Fibroblast of lung (primary cell): ENCODE data around the gene TMEM258.

Experiments used
- CTCF ChIP-seq, 2 donors: IDR thresholded peaks in 1 of 2; conservative IDR thresholded peaks in 1 of 2; 1 replicate in 1 of 2; 2 replicates in 1 of 2; pipeline ENCODE4 v1.5.1; 2011 to 2012; ENCODE audit warnings: low read length in 2 of 2, control low read depth in 1 of 2, inconsistent platforms in 1 of 2, low read depth in 1 of 2, mild to moderate bottlenecking in 1 of 2
- EZH2 ChIP-seq: IDR thresholded peaks from 2 replicates; pipeline ENCODE4 v1.5.1; 2012; ENCODE audit warnings: low read length, control low read depth, mild to moderate bottlenecking; ENCODE audit errors: missing control alignments

DNA sequence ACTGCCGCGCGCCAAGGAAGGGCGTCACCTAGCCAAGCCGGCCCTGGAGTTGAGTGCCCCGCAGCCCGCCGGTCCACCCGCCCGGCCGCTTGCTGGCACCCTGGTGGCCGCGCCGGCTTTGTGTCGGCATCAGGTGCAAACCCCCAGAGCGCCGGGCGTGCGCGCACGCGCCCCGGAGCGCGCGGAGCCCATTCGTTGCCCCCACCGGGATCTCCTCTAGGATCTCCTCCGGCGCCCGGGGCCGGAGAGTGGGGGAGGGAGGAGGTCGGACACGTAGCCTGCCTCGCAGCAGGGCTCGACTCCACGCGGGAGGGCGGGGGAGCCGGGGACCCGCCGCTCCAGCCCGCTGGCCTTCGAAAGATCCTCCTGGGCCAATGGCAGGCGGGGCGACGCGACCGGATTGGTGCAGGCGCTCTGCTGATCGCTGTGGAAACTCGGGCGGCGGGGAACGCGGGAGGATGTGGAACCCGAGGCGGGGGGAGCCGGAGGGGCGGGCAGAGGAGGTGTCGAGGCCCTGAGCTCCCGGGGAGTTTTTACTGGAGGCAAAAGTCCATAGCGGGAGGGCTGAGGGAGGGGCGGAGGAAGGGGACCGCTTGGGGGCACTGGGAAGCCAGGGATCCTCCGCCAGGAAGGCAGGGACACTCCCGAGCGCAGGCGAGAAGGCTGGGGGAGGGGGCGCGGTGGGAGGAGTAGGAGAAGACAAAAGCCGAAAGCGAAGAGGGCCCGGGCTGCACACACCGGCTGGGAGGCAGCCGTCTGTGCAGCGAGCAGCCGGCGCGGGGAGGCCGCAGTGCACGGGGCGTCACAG lies 35.4 kb upstream of the TMEM258 start, which contains the start of gene FADS2:
- no peak for TF ChIP-seq CTCF (conservative IDR thresholded peaks at IDR 0.05 in 1 of 2, IDR thresholded peaks at IDR 0.05 in 1 of 2; ENCODE audit: low read depth in 1 of 2, low read length in 2 of 2)
- TF ChIP-seq EZH2, result no peak
